CD4-positive, alpha-beta T cell treated with Interleukin-6 for 4 hours (primary cell): Measurements from ENCODE around the gene MAPK1IP1L.
A peak's percentile ranks its signal among the peaks of the same experiment; 100 is the strongest.
"Not testable (repeated sequence)": the region's sequence is repeated elsewhere in the genome, so short reads cannot be mapped to it uniquely, and the experiment has no call there.

Experiments used
- DNase-seq: peaks from one replicate; pipeline ENCODE4 v3.0.0-alpha.2; 2020; ENCODE audit warnings: mixed read lengths

The MAPK1IP1L gene

DNA sequence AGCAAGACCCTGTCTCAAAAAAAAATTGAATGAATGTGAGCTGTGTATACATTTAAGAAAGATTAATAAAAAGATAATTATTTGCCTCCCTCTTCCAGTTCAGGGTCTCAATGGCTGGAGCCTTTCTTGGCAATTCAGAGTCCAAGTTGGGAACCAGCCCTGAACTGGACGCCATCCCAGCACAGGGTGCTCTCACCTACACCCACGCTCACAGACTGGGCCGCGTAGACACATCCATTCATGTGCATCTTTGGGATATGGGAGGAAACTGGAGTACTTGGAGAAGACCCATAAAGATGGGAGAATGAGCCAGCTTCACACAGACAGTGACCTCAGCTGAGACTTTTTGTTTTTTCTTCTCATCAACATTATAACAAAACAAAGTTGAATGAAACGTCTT is 6.5 kb downstream of the MAPK1IP1L start:
- DNase-seq, result no peak

DNA sequence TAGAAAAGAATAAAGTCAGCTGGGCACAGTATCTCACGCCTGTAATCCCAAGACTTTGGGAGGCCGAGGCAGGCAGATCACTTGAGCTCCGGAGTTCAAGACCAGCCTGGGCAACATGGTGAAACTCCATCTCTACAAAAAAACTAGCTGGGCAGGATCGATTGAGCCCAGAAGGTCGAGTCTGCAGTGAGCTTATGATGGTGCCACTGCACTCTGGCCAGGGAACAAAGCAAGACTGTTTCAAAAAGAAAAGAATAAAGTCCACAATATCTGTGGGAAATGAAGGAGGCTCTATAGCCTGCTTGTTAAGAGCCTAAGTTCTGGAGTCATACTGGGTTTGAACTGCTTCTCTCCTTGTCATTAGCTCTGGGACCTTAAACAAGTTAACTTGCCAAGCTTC is 7.9 kb downstream of the MAPK1IP1L start:
- DNase-seq, result no peak

DNA sequence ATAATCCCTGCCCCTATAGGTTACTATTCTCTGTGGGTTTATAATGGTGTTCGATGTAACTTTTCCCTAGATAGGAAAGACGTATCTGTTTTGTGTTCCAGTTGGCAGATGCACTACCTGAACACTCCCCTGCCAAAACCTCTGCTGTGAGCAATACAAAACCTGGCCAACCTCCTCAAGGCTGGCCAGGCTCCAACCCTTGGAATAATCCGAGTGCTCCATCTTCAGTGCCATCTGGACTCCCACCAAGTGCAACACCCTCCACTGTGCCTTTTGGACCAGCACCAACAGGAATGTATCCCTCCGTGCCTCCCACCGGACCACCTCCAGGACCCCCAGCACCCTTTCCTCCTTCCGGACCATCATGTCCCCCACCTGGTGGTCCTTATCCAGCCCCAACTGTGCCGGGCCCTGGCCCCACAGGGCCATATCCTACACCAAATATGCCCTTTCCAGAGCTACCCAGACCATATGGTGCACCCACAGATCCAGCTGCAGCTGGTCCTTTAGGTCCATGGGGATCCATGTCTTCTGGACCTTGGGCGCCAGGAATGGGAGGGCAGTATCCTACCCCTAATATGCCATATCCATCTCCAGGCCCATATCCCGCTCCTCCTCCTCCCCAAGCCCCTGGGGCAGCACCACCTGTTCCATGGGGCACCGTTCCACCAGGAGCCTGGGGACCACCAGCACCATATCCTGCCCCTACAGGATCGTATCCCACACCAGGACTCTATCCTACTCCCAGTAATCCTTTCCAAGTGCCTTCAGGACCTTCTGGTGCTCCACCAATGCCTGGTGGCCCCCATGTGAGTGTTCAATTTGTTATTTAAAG is 11.3 kb downstream of the MAPK1IP1L start:
- DNase-seq, result no peak

DNA sequence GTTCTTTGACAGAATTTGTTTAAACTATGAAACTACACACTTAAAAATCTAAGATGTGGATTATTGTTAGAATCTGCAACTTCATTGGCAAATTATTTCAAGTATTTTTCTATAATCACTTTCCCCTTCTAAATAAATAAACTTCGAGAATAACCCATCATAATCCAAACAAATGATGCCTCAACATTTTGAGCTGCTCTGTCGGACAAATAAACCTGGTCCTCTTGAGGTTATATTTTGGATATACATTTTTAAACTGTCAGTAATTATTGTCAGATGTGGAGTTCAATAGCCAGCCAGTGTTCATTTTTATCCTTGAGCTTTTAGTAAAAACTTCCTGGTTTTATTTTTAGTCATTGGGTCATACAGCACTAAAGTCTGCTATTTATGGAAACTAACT is 13.4 kb downstream of the MAPK1IP1L start:
- DNase-seq, result not testable (repeated sequence)

DNA sequence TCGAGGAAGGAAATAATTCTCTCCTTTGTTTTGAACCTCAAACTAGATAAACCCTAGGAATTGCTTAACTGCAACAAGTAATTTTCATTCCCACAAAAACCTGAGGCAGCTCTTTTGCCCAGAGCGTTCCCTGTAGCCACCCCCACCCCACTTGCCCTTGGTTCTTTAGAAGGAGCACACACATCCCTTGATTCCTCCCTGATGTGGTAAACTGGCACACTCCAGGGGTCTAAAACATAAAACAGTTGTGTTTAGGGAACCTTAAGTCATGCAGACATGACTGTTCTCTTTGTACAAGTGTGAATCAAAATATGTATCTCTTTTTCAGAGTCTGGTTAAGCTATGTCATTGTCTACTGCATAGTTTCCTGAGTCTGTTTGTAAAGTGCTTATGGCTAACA is 14.0 kb downstream of the MAPK1IP1L start:
- no peak for DNase-seq

DNA sequence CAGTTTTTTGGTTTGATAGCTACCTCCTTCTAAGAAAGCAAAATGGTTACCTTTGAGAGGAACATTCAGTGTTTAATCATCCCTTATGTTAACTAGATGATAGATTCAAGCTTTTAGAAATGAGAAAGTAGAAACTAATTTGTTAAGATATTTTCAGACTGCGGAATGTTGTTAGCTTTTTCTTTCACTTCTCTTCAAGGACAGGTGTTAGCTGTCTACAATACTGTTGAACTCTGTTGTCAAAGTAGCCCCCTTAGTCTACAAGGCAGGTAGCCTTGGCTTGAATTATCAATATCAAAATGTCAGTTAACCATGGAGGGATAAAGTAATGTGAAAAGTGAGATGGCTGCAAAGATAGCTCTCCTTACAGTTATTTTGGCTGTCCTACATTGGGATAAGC is 14.8 kb downstream of the MAPK1IP1L start:
- DNase-seq, result no peak

DNA sequence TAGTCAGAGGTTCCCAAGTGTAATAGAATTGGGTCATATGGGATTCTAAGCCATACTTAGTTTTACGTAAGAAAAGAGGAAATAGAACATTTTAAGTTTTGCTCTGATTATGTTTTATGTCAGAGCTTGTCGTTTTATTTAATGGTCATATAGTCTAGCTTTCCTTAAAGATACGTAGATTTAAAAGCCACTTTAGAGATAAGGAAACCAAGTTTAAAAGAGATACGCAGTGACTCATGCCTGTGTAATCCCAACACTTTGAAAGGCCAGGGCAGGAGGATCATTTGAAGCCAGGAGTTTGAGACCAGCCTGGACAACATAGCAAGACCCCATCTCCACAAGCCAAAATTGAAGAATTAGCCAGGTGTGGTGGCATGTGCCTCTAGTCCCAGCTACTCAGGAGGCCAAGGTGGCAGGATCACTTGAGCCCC is 19.5 kb downstream of the MAPK1IP1L start:
- no peak for DNase-seq

DNA sequence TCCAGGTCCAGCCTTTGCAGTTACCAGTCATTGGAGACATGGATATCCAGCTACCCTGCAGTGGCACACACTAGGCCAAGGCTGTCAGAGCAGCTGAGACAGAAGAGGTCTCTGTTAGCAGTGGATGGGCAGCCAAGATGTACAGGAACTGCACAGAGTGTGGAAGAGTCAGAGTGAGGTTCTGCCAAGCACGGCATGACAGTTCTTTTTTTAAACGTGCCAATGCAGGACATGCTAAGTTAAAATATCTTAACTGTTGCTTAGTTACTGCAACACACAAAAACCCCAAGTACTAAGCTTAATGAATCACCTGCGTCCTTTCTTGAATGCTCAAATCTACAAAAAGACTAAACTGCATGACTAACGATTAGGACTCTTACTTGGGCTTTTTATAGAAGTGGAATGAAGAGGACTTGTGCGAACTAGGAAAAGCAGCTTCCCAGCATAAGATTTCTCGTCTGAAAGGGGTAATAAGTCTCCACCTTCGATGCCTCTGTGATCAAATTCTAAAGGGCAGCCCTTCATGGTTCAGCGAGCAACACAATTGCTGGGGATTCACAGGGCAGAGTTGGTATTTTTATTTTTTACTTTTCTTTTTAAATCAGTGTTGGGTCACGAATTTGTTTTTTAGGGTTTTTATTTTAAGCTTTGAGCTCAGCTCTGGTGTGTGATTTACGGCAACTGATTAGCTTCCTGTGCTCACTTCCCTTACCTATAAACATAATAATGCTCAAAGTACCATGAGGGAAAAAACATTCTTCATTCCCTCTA is 20.6 kb downstream of the MAPK1IP1L start:
- DNase-seq, result peak; percentile 34

DNA sequence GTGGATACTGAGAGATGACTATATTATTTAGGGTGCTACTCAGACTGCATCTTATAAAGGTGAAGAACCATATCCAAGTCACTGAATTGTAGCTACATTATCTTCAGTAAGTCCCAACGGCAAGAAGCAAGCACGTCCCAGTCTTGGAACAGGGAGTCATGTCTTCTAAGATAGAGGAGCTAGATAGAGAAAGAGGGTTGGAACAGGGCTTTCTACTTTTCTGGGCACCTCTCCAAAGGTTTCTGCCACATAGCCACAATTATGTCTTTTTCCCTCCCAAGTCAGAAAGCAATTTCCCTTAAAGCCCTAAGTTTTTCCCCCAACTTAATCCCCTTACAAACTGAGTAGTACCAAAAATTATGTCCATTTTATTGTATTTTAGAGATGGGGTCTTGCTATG is 22.4 kb downstream of the MAPK1IP1L start:
- no peak for DNase-seq

DNA sequence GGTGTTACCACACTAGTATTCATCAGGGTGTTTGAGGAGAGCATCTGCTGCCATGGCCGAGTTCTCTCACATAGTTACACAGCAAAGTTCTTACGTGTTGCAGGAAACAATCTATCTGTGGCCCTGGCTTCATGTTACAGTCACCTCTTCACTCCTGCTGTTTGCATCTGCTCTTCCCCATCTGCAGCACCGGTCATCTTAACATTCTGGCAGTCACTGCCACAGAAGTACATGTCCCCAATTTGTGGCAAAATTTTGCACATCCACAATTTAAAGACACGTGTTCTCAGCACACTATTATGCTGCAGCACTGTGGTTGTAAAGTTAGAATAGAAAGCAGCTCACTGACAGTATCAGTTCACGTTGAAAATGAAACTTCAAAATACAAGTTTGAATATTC is 23.2 kb downstream of the MAPK1IP1L start:
- no peak for DNase-seq

DNA sequence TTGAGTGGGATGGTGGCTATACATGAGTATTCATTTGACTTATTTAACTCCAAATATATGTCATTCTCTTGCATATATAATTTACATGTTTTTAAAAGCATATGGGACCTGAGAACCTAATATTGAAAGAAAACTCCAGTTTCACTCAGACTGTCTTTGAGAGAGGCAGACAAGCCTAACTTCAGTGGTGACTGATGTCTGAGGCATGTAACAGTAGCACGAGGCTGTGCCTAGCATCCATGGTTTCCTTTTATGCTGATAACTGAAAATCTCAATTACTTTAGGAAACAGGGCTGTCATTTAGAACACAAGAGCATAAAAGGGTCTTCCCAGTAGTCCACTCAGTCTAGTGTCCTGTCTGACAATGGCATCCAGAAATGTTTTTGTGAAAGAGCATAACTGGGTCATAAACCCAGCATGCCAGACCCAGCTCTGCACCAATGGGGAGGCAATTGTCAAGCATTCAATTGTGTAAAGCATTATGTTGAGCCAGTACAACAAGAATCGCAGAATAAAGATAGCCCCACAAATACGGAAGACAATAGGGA is 24.3 kb downstream of the MAPK1IP1L start:
- DNase-seq, result no peak

DNA sequence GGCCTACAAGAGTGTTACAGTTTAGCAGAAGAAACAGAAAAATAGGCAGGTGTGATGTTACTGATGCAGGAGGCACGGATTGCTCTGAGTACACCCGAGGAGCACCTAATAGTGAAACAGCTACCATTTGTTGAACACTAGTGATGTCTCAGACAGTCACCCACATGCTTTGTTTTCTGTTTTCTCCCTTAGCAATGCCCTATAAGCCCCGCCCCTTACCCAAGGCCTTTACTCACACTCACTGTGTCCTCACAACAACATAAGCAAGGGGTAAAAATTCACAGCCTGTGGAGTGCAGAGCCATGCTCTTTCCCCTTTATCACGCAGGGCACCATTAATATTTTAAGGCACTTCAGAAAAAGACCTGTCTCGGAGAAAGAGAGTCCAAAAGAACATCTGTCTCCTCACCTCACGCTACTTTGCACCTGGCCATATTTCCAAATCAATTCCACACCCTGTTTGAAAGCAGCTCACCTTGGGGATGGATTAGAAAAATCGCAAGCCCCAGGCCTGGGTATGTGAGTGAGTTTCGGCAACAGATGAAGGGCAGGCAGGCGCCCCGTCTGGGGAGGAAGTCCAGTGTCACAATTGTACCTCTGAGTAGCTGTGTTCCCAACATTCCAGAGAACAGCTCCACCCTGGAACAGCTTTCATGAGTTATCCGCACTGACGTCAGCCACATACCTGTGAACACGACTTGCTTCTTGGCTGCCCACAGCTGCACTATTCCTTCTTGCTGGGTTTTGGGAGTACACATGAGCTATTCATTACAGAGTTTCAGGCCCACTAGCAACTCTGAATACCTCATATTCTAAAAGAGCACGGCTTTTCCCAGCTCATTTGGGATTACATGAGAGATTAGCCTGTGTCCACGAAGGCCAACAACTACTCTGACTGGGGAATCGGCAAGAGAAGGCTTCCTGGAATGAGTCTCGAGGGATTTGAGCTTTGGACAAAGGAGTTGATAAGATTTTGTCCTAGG is 26.0 kb downstream of the MAPK1IP1L start:
- peak; percentile 36 for DNase-seq

DNA sequence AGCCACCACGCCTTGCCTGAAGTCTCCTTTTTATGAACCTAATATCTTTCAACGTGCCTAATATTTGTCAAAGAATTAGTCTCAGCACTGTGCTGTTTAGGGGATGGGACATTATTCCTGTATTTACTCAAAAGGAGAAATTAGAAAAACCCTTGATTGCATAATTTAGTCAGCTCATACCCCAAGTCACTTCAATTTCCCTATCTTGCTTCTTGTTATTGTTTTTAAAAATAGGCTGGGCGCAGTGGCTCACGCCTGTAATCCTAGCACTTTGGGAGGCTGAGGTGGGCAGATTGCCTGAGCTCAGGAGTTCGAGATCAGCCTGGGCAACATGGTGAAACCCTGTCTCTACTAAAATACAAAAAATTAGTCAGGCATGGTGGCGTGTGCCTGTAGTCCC is 28.5 kb downstream of the MAPK1IP1L start:
- DNase-seq, result not testable (repeated sequence)

DNA sequence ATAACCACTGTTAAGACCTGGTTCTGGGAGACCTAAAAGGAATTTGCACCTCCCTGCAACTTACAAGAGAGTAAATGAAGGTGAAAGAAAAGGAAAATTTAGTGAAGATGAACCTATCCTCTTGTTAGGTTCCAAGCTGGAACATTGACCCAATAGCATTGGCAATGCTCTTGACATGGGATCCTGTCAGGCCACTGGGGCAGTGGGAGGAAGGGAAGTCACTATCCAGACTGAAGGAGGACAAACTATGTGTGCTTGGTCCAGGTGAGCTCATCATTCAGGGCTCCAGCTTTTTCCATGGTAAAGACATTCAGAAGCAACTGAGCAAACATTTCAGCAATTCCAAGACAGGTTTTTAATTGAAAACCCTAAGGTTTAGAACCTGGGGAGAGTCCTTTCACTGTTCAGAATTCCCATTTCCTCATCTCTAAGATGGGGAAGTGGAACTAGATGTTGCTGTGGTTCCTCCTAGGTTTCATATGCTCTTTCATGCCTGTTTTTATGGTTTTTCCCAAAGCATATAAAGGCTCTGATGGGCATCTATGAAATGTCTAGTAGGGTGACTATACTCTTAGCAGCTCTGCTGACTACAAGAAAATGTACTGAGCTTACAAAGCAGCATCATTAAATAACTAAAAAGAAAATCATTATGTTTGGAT is 33.1 kb downstream of the MAPK1IP1L start:
- DNase-seq, result no peak

DNA sequence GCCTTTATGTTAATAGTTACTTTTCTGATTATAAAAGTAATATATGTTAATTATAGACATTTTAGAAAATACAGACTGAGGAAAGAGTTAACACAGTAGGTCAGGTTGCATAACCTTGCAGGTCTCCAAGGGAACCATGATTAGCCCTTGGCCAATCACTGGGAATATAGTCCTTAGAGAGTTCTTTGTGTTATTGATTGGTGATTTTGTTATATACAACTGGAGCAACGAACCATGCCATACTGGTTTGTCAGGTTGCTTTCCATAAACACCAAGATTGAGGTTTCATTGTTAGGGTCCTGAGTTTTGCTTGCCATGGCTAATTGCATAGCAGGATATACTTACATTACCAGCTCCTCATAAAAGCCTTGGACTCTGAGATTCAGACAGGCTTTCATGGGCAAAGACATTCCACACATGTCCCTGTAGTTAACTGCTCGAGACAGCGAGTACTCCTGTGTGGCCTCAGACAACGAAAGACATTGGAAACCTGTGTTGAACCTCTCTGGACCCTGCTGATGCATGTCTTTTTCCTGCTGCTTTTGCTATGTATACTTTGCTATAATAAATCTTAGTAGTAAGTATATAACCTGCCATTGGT is 33.7 kb downstream of the MAPK1IP1L start:
- DNase-seq, result no peak

DNA sequence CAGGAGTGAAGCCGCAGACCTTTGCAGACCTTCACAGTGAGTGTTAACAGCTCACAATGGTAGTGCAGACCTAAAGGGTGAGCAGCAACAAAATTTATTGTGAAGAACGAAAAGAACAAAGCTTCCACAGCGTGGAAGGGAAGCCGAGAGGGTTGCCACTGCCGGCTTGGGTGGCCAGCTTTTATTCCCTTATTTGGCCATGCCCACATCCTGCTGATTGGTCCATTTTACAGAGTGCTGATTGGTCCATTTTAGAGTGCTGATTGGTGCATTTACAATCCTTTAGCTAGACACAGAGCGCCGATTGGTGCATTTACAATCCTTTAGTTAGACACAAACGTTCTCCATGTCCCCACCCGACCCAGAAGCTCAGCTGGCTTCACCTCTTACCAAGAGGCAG is 35.5 kb downstream of the MAPK1IP1L start:
- DNase-seq, result no peak

DNA sequence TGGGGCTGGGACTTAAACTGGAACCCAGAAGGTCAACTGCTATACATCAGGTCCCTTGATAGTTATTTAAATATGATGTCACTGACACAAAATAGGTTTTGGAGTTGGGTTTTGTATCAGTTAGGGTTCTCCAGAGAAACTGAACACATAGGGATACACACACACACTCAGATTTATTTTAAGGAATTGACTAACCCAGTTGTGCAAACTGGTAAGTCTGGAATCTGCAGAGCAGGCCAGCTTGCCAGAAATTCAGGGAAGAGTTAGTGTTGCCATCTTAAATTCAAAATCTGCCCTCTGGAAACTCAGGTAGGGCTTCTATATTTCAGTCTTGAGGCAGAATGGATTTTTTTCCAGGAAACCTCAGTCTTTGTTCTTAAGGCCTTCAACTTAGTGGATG is 36.9 kb downstream of the MAPK1IP1L start:
- DNase-seq, result no peak

DNA sequence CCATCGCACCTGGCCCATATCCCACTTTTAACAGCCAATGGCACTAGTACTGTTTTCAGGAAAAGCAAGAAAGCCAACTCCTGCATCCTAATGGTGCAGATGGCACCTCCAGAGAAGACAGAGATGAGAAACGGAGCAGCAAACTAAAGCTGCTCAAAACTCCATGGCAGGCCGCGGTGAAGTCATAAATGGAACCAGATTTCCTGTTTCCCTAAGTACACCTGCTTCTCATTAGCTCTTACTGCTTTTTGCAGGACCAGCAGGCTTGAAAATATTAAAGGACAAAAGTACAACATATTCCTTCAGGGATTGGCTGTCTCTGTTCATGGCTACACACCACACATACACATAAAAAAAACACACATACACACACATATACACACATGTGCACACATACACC is 40.9 kb downstream of the MAPK1IP1L start:
- no peak for DNase-seq

DNA sequence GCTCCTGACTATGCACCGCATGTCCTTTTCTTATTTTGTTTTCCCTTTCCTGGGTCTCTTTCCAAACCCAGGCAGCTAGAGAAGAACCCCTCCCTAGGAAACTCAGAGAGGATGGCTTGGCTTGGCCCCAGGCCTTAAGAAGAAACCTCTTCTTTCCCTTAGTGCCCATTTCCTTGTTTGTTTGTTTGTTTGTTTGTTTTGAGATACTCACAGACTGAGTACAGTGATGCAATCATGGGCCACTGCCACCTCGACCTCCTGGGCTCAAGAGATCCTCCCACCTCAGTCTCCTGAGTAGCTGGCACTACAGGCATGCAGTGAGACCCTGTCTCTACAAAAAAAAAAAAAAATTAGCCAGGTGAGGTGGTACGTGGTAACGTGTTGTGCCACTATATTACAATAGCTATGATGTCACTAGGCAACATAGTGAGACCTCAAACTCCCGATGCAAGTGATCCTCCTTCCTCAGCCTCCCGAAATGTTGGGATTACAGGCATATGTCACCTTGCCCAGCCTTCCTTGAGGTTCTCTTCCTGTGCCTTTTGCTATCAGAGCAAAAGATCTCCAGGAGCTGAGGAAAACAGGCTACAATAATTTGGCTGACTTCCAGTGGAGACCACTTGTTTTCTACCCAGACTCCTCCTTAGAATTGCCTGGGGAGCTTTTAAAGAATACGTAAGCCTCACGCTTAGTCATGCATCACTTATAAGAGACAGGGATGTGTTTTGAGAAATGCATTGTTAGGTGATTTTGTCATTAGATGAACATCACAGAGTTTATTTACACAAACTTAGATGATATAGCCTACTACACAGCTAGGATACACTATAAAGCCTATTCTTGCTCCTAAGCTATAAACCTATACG is 43.1 kb downstream of the MAPK1IP1L start:
- no peak for DNase-seq

DNA sequence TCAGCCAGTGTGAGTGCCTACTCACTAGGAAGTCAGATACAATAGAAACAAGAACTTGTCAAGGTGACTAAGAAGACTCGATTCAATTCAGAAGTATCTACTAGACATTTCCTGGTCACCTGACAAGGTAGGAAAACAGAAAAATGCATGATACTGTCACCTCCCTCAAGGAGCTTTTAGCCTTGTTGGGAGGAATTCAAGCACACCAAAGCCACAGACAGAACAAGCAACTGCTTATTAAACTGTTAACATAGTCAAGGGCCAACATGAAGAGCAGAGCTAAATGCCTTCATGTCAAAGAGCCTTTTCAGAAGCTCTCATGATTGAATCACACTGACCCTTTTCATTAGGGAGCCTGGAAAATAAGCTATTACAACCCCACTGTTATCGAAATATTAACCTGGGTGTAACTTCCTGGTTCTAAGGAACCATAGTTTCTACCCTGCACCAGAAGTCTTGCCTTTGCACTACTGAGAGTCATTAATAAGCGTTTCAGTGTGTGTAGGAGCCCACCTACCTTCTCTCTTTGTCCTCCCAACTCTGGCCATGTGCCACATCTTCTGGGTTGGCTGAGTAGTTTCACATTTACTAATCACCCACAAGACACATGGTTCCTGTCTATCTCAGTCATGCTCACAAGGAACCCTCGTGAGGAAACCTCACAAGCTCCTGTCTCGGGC is 46.6 kb downstream of the MAPK1IP1L start:
- peak; percentile 58 for DNase-seq
